Endothelial cell of umbilical vein (primary cell): ENCODE data around the gene NR2E1.

Experiments
- JUN ChIP-seq: IDR thresholded peaks from 2 replicates; pipeline ENCODE4 v1.6.1; 2011; ENCODE audit warnings: borderline replicate concordance, low read depth; ENCODE audit not compliant: insufficient read length, insufficient read depth
- POLR2A ChIP-seq: IDR thresholded peaks from 2 replicates; pipeline ENCODE4 v1.6.1; 2012; ENCODE audit warnings: low read depth, mild to moderate bottlenecking, control low read depth, low read length
- TF ChIP-seq, protein P1 (sequence below): IDR thresholded peaks from 2 replicates; pipeline ENCODE4 v1.6.1; 2011; ENCODE audit not compliant: insufficient read depth, insufficient read length

DNA sequence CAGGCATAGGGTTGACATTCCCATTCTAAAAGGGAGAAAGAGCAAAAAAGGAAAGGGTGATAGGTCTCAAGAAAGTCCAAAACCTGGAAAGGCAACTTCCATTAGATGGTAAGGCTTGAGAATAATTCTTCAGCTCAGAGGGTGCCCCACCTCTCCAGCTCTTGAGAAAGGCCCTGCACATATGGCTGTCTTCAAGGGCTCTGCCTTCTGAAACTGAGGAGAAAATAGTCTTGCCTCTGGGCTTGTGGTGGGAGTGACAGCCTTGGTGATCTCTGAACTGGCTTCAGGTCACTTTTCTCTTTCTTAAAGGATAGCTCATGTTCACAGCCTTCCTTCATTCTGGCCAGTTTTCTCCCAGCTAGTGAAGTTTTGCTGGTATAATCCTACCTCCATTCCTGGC is 35.6 kb upstream of the NR2E1 start:
- TF ChIP-seq JUN (no peak), POLR2A (no peak)
- TF ChIP-seq, protein P1, sequence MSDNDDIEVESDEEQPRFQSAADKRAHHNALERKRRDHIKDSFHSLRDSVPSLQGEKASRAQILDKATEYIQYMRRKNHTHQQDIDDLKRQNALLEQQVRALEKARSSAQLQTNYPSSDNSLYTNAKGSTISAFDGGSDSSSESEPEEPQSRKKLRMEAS: no peak
